ENCODE data around the gene NECAB3.

- TF ChIP-seq CTCF (IDR thresholded peaks at IDR 0.05) (no peak), POLR2A (IDR thresholded peaks at IDR 0.05) (no peak)
These were observed 2.7 kb upstream of the NECAB3 start for GRCh38 chr20:33676652-33677645.

Measured in heart left ventricle (tissue), 13 donors.